Lower leg skin (tissue), 4 donors: ENCODE data around the gene MAGEB6B. TPM values are rescaled to one million over a fixed set of nuclear protein-coding genes. Genes with fewer than 3 reads are reported as not detected.

ENCODE experiments used
- DNase-seq, 2 donors: peaks; one replicate each; pipeline ENCODE4 v3.0.0-alpha.2; 2019; ENCODE audit warnings: low spot score in 2 of 2
- H3K4me3 ChIP-seq: fragments of 200-600 bp; sonication (generic); 2 replicates; pipeline ENCODE4 v1.5.1; 2017; ENCODE audit warnings: mild to moderate bottlenecking, low read depth; ENCODE audit not compliant: poor library complexity, severe bottlenecking
- CTCF ChIP-seq, 3 donors: fragments of 450-650 bp; IDR thresholded peaks; one replicate each; pipeline ENCODE4 v1.5.1; 2016; ENCODE audit warnings: antibody characterized with exemption in 3 of 3, mild to moderate bottlenecking in 3 of 3, moderate library complexity in 2 of 3
- POLR2A ChIP-seq, 2 donors: fragments of 450-650 bp; IDR thresholded peaks; one replicate each; pipeline ENCODE4 v1.6.1; 2016 to 2017; ENCODE audit warnings: antibody characterized with exemption in 2 of 2, mild to moderate bottlenecking in 1 of 2, moderate library complexity in 1 of 2
- WGBS, 2 donors: methylation state at CpG; one replicate each; pipeline ENCODE4 v1.1.5; 2018; 5-methylcytosine and 5-hydroxymethylcytosine counted together
- intact Hi-C: fragments of 100-400 bp; cut with DNase I; formaldehyde crosslinking; loops from one replicate; pipeline ENCODE4 v1.15.0; 2023; ENCODE audit warnings: low total_unique reads
- total RNA-seq, 4 donors: library from RNA; depleted of rRNA; stranded (reverse); fragments of >200 nt; gene quantifications; one replicate each; pipeline ENCODE4 v1.1.0, GENCODE V29; 2016

MAGEB6B gene
- total RNA-seq, 4 donors from 2014 or later: not detected

DNA sequence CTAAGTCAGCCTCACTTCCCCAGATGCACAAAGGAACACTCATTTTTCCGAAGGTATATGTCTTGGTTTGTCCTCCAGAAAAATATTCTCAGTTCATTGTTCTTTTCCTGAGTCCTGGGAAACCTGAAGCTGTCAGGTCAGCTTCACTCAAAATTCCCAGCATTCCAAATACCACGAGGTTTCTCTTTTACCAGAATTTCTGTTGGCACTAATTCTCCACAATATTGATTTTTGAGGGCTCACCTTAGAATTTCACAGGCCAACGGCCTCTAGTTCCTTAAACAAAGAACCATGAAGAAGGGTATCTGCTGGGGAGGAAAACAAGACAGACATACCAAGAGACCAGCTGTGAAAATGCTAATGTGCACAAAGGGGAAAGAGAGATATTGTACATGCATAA is 47.6 kb downstream of the MAGEB6B start:
- intact Hi-C loops: no loop called here
- TF ChIP-seq CTCF (IDR thresholded peaks at IDR 0.05) (no peak), POLR2A (IDR thresholded peaks at IDR 0.05) (no peak)
- no peak overlapping the region for H3K4me3 ChIP-seq
- DNase-seq: no peak
- WGBS, 2 donors: 59 to 69% methylated on average over 3 of the region's 3 CpGs

Other genes with a start within 250 kb of the MAGEB6B start
- not detected for gene MAGEB18, start 22.3 kb upstream of the MAGEB6B start, total RNA-seq
- gene MAGEB6, start 31.8 kb downstream of the MAGEB6B start, total RNA-seq: not detected
- not detected for gene MAGEB5, start 55.6 kb downstream of the MAGEB6B start, total RNA-seq